HFFc6 (cell line): Measurements from ENCODE around the gene CALHM2. TPM values are rescaled to one million over a fixed set of nuclear protein-coding genes. Genes with fewer than 3 reads are reported as not detected.

Experiments
- DNase-seq: peaks from one replicate; pipeline ENCODE4 v3.0.0-alpha.2; 2018
- H3K27ac Mint-ChIP-seq: 2 replicates; pipeline ENCODE4 v1.8.0; 2020; ENCODE audit warnings: mild to moderate bottlenecking, mixed read lengths
- H3K27me3 Mint-ChIP-seq: 2 replicates; pipeline ENCODE4 v1.8.0; 2021; ENCODE audit warnings: mild to moderate bottlenecking, moderate library complexity, mixed read lengths; ENCODE audit not compliant: insufficient read depth
- H3K36me3 Mint-ChIP-seq: 2 replicates; pipeline ENCODE4 v1.8.0; 2021; ENCODE audit warnings: low read depth, mixed read lengths
- H3K4me1 Mint-ChIP-seq: 2 replicates; pipeline ENCODE4 v1.8.0; 2020; ENCODE audit warnings: low read depth, mixed read lengths
- H3K4me3 Mint-ChIP-seq: 2 replicates; pipeline ENCODE4 v1.8.0; 2020; ENCODE audit warnings: mild to moderate bottlenecking, moderate library complexity, mixed read lengths
- H3K9me3 Mint-ChIP-seq: 2 replicates; pipeline ENCODE4 v1.8.0; 2020; ENCODE audit warnings: mild to moderate bottlenecking, mixed read lengths
- total RNA-seq, 6 experiments: library from RNA; stranded (reverse); fragmentation: NEBNext Ultra II Directional; extraction: Animal tissue kit (Norgen Biotek cat#: 25700); gene quantifications; 2 replicates in 1 of 6; 3 replicates in 5 of 6; pipeline ENCODE4 v1.2.3, GENCODE V29; 2021
- TF ChIP-seq, protein P1 (sequence below): fragments of 200-600 bp; sonication (generic); IDR thresholded peaks from 2 replicates; pipeline ENCODE4 v1.5.0; 2021; ENCODE audit warnings: antibody characterized with exemption, mild to moderate bottlenecking

Gene CALHM2
- total RNA-seq, 6 experiments from 2014 or later, result 41.0 to 46.0 (median 45.1) TPM

GRCh38 chr10:103413564-103413963, 38.6 kb downstream of the CALHM2 start:
- no peaks in the 10 kb centered on the region for H3K4me1 Mint-ChIP-seq
- no peak overlapping the region for H3K4me3 Mint-ChIP-seq

DNA sequence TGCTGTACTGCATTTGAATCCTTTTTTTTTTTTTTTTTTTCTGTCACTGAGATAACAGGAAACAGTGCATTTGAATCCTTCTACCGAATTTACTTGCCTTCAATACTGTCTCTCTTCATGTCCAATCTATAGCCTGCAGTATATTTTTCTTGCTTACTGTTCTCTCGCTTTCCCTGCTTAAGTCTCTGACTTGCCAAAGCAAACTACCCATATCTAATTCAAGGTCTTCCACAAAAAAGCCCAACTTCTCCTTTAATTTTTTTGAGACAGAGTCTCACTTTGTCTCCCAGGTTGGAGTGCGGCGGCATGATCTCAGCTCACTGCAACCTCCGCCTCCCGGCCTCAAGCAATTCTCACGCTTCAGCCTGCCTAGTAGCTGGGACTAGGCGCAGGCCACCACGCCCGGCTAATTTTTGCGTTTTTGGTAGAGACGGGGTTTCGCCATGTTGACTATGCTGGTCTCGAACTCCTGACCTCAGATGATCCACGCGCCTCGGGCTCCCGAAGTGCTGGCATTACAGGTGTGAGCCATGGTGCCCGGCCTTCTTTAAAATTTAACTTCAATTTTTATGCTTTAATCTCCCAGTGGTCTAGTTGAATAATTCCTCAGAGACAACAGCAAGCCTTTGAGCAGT, 54.9 kb downstream of the CALHM2 start:
- peak overlapping the region; percentile 97 for H3K27ac Mint-ChIP-seq
- TF ChIP-seq, protein P1, sequence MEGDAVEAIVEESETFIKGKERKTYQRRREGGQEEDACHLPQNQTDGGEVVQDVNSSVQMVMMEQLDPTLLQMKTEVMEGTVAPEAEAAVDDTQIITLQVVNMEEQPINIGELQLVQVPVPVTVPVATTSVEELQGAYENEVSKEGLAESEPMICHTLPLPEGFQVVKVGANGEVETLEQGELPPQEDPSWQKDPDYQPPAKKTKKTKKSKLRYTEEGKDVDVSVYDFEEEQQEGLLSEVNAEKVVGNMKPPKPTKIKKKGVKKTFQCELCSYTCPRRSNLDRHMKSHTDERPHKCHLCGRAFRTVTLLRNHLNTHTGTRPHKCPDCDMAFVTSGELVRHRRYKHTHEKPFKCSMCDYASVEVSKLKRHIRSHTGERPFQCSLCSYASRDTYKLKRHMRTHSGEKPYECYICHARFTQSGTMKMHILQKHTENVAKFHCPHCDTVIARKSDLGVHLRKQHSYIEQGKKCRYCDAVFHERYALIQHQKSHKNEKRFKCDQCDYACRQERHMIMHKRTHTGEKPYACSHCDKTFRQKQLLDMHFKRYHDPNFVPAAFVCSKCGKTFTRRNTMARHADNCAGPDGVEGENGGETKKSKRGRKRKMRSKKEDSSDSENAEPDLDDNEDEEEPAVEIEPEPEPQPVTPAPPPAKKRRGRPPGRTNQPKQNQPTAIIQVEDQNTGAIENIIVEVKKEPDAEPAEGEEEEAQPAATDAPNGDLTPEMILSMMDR, result no peak
- no peaks in the 10 kb centered on the region; the same call in 1 of the 2 replicates for H3K27me3 Mint-ChIP-seq
- no peaks in the 10 kb centered on the region for H3K9me3 Mint-ChIP-seq
- peaks cover 44% of the 10 kb centered on the region for H3K4me1 Mint-ChIP-seq
- H3K36me3 Mint-ChIP-seq, result peaks cover 58% of the 10 kb centered on the region
- H3K4me3 Mint-ChIP-seq, result peak overlapping the region; percentile 97
- DNase-seq, result no peak

More at GRCh38 chr10:103413564-103413963, 38.6 kb downstream of the CALHM2 start:
- Mint-ChIP-seq H3K27ac (no peak overlapping the region), H3K36me3 (peaks cover 31% of the 10 kb centered on the region), H3K9me3 (no peaks in the 10 kb centered on the region), H3K27me3 (peaks cover 2% of the 10 kb centered on the region; the same call in 1 of the 2 replicates)
- TF ChIP-seq, protein P1, result no peak
- DNase-seq, result no peak

DNA sequence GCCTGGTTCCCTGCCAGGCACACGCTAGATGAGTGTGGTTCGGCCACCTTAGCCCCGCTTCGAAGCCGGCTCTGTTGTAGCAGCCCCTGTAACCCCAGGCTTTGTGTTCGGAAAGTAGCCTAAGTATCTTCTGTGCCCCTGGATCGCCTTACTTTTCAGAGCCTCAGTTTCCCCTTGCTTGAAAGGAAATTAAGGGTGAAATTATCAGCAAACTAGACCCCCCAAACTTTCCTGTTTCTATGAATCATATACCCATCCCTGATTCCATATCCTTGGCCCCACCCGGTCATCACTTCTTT, 55.4 kb downstream of the CALHM2 start:
- Mint-ChIP-seq H3K9me3 (no peaks in the 10 kb centered on the region), H3K27me3 (no peaks in the 10 kb centered on the region; the same call in 1 of the 2 replicates), H3K4me1 (peaks cover 44% of the 10 kb centered on the region), H3K4me3 (peak overlapping the region; percentile 97), H3K36me3 (peaks cover 58% of the 10 kb centered on the region), H3K27ac (peak overlapping the region; percentile 97)
- DNase-seq, result no peak
- TF ChIP-seq, protein P1, result no peak; the same call in 1 of the 2 replicates

Other genes with a start within 250 kb of the CALHM2 start
- under 1 TPM in 1 of 6 experiments, not detected in 5; 0.14 TPM for gene RPEL1, start 206.5 kb downstream of the CALHM2 start, total RNA-seq
- 1 to 10 TPM in 2 of 6 experiments, under 1 TPM in 3, not detected in 1; 0.06 to 1.3 (median 0.10) TPM for gene INA, start 175.2 kb downstream of the CALHM2 start, total RNA-seq
- 1 to 10 TPM; 7.4 to 9.2 (median 8.4) TPM for gene PCGF6, start 101.2 kb downstream of the CALHM2 start, total RNA-seq
- 1 to 10 TPM; 2.7 to 4.0 (median 3.8) TPM for gene TAF5, start 84.4 kb downstream of the CALHM2 start, total RNA-seq
- gene ATP5MK, start 55.9 kb downstream of the CALHM2 start, total RNA-seq, result 100 to 1,000 TPM; 397 to 452 (median 442) TPM
- gene PDCD11, start 55.7 kb downstream of the CALHM2 start, total RNA-seq, result 10 to 100 TPM; 30.8 to 38.4 (median 32.1) TPM
- not detected for gene CALHM1, start 6.5 kb upstream of the CALHM2 start, total RNA-seq
- under 1 TPM in 1 of 6 experiments, not detected in 5; 0.09 TPM for gene CALHM3, start 26.9 kb upstream of the CALHM2 start, total RNA-seq
- under 1 TPM; 0.06 to 0.46 (median 0.27) TPM for gene NEURL1, start 41.3 kb upstream of the CALHM2 start, total RNA-seq